Measurements from ENCODE around the gene BORCS5.

Gene BORCS5

GRCh38 chr12:12507121-12507520 lies 150.2 kb downstream of the BORCS5 start:
- H3K9me3 ChIP-seq (ENCODE audit: insufficient read depth, low read depth, low read length), result no peaks in the 10 kb centered on the region
- H3K4me3 ChIP-seq (ENCODE audit: low read length), result no peak overlapping the region
- H3K9ac ChIP-seq (ENCODE audit: low read depth, low read length), result no peak overlapping the region
- peaks cover 47% of the 10 kb centered on the region for H3K4me1 ChIP-seq (ENCODE audit: insufficient read depth, low read length)
- WGBS, result no CpG with 5 or more reads among the region's 1 CpG
- H3K36me3 ChIP-seq (ENCODE audit: insufficient read depth, low read length), result no peaks in the 10 kb centered on the region
- H3K27ac ChIP-seq (ENCODE audit: low read depth, low read length), result no peak overlapping the region
- no peaks in the 10 kb centered on the region for H3K27me3 ChIP-seq (ENCODE audit: insufficient read depth, low read length)

GRCh38 chr12:12508612-12509011 lies 151.7 kb downstream of the BORCS5 start:
- H3K27me3 ChIP-seq (ENCODE audit: insufficient read depth, low read length), result no peaks in the 10 kb centered on the region
- no peak overlapping the region for H3K9ac ChIP-seq (ENCODE audit: low read depth, low read length)
- H3K9me3 ChIP-seq (ENCODE audit: insufficient read depth, low read depth, low read length), result no peaks in the 10 kb centered on the region
- H3K4me1 ChIP-seq (ENCODE audit: insufficient read depth, low read length), result peaks cover 48% of the 10 kb centered on the region
- H3K4me3 ChIP-seq (ENCODE audit: low read length), result no peak overlapping the region
- H3K27ac ChIP-seq (ENCODE audit: low read depth, low read length), result no peak overlapping the region
- WGBS, result 91% methylated on average over 1 of the region's 2 CpGs
- H3K36me3 ChIP-seq (ENCODE audit: insufficient read depth, low read length), result no peaks in the 10 kb centered on the region

- no peak overlapping the region for H3K4me3 ChIP-seq (ENCODE audit: low read length)
- peaks cover 46% of the 10 kb centered on the region for H3K4me1 ChIP-seq (ENCODE audit: insufficient read depth, low read length)
- no peaks in the 10 kb centered on the region for H3K9me3 ChIP-seq (ENCODE audit: insufficient read depth, low read depth, low read length)
- H3K27me3 ChIP-seq (ENCODE audit: insufficient read depth, low read length), result no peaks in the 10 kb centered on the region
- no peak overlapping the region for H3K27ac ChIP-seq (ENCODE audit: low read depth, low read length)
- WGBS, result 92% methylated on average over 2 of the region's 2 CpGs
- H3K9ac ChIP-seq (ENCODE audit: low read depth, low read length), result no peak overlapping the region
- no peaks in the 10 kb centered on the region for H3K36me3 ChIP-seq (ENCODE audit: insufficient read depth, low read length)
These were observed 153.3 kb downstream of the BORCS5 start for GRCh38 chr12:12510141-12510540.

GRCh38 chr12:12510551-12510950 lies 153.7 kb downstream of the BORCS5 start:
- peaks cover 42% of the 10 kb centered on the region for H3K4me1 ChIP-seq (ENCODE audit: insufficient read depth, low read length)
- H3K4me3 ChIP-seq (ENCODE audit: low read length), result no peak overlapping the region
- no peak overlapping the region for H3K27ac ChIP-seq (ENCODE audit: low read depth, low read length)
- no peaks in the 10 kb centered on the region for H3K9me3 ChIP-seq (ENCODE audit: insufficient read depth, low read depth, low read length)
- WGBS, result 80% methylated on average over 1 of the region's 2 CpGs
- H3K36me3 ChIP-seq (ENCODE audit: insufficient read depth, low read length), result no peaks in the 10 kb centered on the region
- H3K9ac ChIP-seq (ENCODE audit: low read depth, low read length), result no peak overlapping the region
- no peaks in the 10 kb centered on the region for H3K27me3 ChIP-seq (ENCODE audit: insufficient read depth, low read length)

- Histone ChIP-seq H3K4me1 (ENCODE audit: insufficient read depth, low read length) (peaks cover 36% of the 10 kb centered on the region), H3K4me3 (ENCODE audit: low read length) (no peak overlapping the region), H3K9me3 (ENCODE audit: insufficient read depth, low read depth, low read length) (no peaks in the 10 kb centered on the region), H3K36me3 (ENCODE audit: insufficient read depth, low read length) (no peaks in the 10 kb centered on the region; the same call in 1 of the 2 replicates), H3K9ac (ENCODE audit: low read depth, low read length) (no peak overlapping the region), H3K27ac (ENCODE audit: low read depth, low read length) (no peak overlapping the region), H3K27me3 (ENCODE audit: insufficient read depth, low read length) (no peaks in the 10 kb centered on the region)
- WGBS, result 94% methylated on average over 2 of the region's 3 CpGs
These were observed 154.3 kb downstream of the BORCS5 start for GRCh38 chr12:12511021-12511783.

GRCh38 chr12:12511895-12512711 lies 155.2 kb downstream of the BORCS5 start:
- Histone ChIP-seq H3K27ac (ENCODE audit: low read depth, low read length) (no peak overlapping the region), H3K27me3 (ENCODE audit: insufficient read depth, low read length) (no peaks in the 10 kb centered on the region), H3K36me3 (ENCODE audit: insufficient read depth, low read length) (peaks cover 7% of the 10 kb centered on the region), H3K4me3 (ENCODE audit: low read length) (no peak overlapping the region), H3K9me3 (ENCODE audit: insufficient read depth, low read depth, low read length) (no peaks in the 10 kb centered on the region), H3K9ac (ENCODE audit: low read depth, low read length) (no peak overlapping the region), H3K4me1 (ENCODE audit: insufficient read depth, low read length) (peaks cover 27% of the 10 kb centered on the region)
- WGBS, result 93% methylated on average over 5 of the region's 5 CpGs

GRCh38 chr12:12513416-12514006 lies 156.6 kb downstream of the BORCS5 start:
- Histone ChIP-seq H3K9me3 (ENCODE audit: insufficient read depth, low read depth, low read length) (no peaks in the 10 kb centered on the region), H3K27me3 (ENCODE audit: insufficient read depth, low read length) (no peaks in the 10 kb centered on the region), H3K4me1 (ENCODE audit: insufficient read depth, low read length) (peaks cover 16% of the 10 kb centered on the region), H3K9ac (ENCODE audit: low read depth, low read length) (no peak overlapping the region), H3K36me3 (ENCODE audit: insufficient read depth, low read length) (peaks cover 20% of the 10 kb centered on the region), H3K27ac (ENCODE audit: low read depth, low read length) (no peak overlapping the region), H3K4me3 (ENCODE audit: low read length) (no peak overlapping the region)
- WGBS, result 88% methylated on average over 3 of the region's 3 CpGs

- peaks cover 33% of the 10 kb centered on the region for H3K36me3 ChIP-seq (ENCODE audit: insufficient read depth, low read length)
- WGBS, result 94% methylated on average over 3 of the region's 3 CpGs
- H3K27me3 ChIP-seq (ENCODE audit: insufficient read depth, low read length), result no peaks in the 10 kb centered on the region
- no peaks in the 10 kb centered on the region for H3K9me3 ChIP-seq (ENCODE audit: insufficient read depth, low read depth, low read length)
- no peak overlapping the region for H3K9ac ChIP-seq (ENCODE audit: low read depth, low read length)
- no peak overlapping the region for H3K27ac ChIP-seq (ENCODE audit: low read depth, low read length)
- H3K4me3 ChIP-seq (ENCODE audit: low read length), result no peak overlapping the region
- H3K4me1 ChIP-seq (ENCODE audit: insufficient read depth, low read length), result peaks cover 37% of the 10 kb centered on the region
These were observed 161.6 kb downstream of the BORCS5 start for GRCh38 chr12:12518464-12518845.

GRCh38 chr12:12518919-12519318 lies 162.0 kb downstream of the BORCS5 start:
- H3K9ac ChIP-seq (ENCODE audit: low read depth, low read length), result no peak overlapping the region
- H3K27me3 ChIP-seq (ENCODE audit: insufficient read depth, low read length), result no peaks in the 10 kb centered on the region
- H3K27ac ChIP-seq (ENCODE audit: low read depth, low read length), result no peak overlapping the region
- peaks cover 33% of the 10 kb centered on the region for H3K4me1 ChIP-seq (ENCODE audit: insufficient read depth, low read length)
- H3K36me3 ChIP-seq (ENCODE audit: insufficient read depth, low read length), result peaks cover 33% of the 10 kb centered on the region
- no peaks in the 10 kb centered on the region for H3K9me3 ChIP-seq (ENCODE audit: insufficient read depth, low read depth, low read length)
- 50% methylated on average over 2 of the region's 4 CpGs for WGBS
- H3K4me3 ChIP-seq (ENCODE audit: low read length), result no peak overlapping the region

Measured in HUES64 (cell line).